K562 (cell line): ENCODE results near the gene LGSN. TPM values are rescaled to one million over a fixed set of nuclear protein-coding genes. Genes with fewer than 3 reads are reported as not detected.

Source experiments
- ATAC-seq: fragments of 200-7000 bp; cut with Tn5 transposase; 3 replicates; pipeline ENCODE4 v1.9.1; 2020; ENCODE audit warnings: moderate library complexity
- BruUV-seq: library from RNA; stranded (reverse); fragments of 400-500 nt; replicated peaks from 2 replicates; lab custom pipeline; 2021; lab: Mats Ljungman, UMichigan
- CTCF ChIA-PET: fragments of 300-600 bp; formaldehyde crosslinking; extraction: SDS; loops from one replicate; lab custom pipeline; 2021; ENCODE audit warnings: low intra/inter-chr PET ratio; lab: Yijun Ruan, JAX
- POLR2A ChIA-PET: fragments of 300-600, 350-650 bp; sonication (Branson Sonifier 250); formaldehyde crosslinking; extraction: SDS; loops from one replicate; lab custom pipeline; 2021; ENCODE audit warnings: antibody characterized with exemption, inconsistent platforms; lab: Yijun Ruan, JAX
- DNase-seq, 4 experiments: peaks; one replicate each; pipeline versions ENCODE4 v3.0.0 to v3.0.0-alpha.2; 2011 to 2018; ENCODE audit warnings: low spot score in 3 of 4, mixed read lengths in 3 of 4; ENCODE audit errors: extremely low read depth in 1 of 4
- FAIRE-seq: peaks from 2 replicates; lab custom pipeline; 2011; peaks lifted over from hg19 to GRCh38; lab: Jason Lieb, UNC
- H2AFZ ChIP-seq: 2 replicates; pipeline ENCODE4 v1.6.0; 2011; ENCODE audit warnings: low read depth, low read length, control low read depth, inconsistent platforms
- H3K27ac ChIP-seq: fragments of 200-600 bp; 3 replicates; pipeline ENCODE4 v1.8.0; 2011; ENCODE audit warnings: low read depth, mild to moderate bottlenecking, control low read depth, inconsistent platforms, low read length, moderate library complexity, mixed read lengths; ENCODE audit errors: extremely low read depth
- H3K27me3 ChIP-seq, 2 experiments: fragments of 300-600 bp in 1 of 2; 2 replicates in 1 of 2; 3 replicates in 1 of 2; pipeline versions ENCODE4 v1.6.0 to v1.8.0; 2011; ENCODE audit warnings: inconsistent platforms in 2 of 2, low read length in 2 of 2, mild to moderate bottlenecking in 1 of 2, mixed read lengths in 1 of 2, moderate library complexity in 1 of 2; ENCODE audit not compliant: control insufficient read depth in 2 of 2, insufficient read depth in 2 of 2
- H3K36me3 ChIP-seq: fragments of 300-600 bp; 3 replicates; pipeline ENCODE4 v1.8.0; 2011; ENCODE audit warnings: mild to moderate bottlenecking, low read length, inconsistent platforms; ENCODE audit not compliant: control insufficient read depth, insufficient read depth
- H3K4me1 ChIP-seq, 2 experiments: fragments of 200-600 bp in 1 of 2; replicated peaks in 1 of 2; 2 replicates in 1 of 2; 3 replicates in 1 of 2; pipeline versions ENCODE4 v1.5.1 to v1.8.0; 2011; ENCODE audit warnings: inconsistent platforms in 2 of 2, low read length in 2 of 2, mild to moderate bottlenecking in 1 of 2, mixed read lengths in 1 of 2, moderate library complexity in 1 of 2; ENCODE audit not compliant: control insufficient read depth in 2 of 2, insufficient read depth in 2 of 2
- H3K4me2 ChIP-seq: 2 replicates; pipeline ENCODE4 v1.6.1; 2011; ENCODE audit warnings: low read length, control low read depth, inconsistent platforms, mixed read lengths; ENCODE audit not compliant: insufficient read depth
- H3K4me3 ChIP-seq: fragments of 200-600 bp; sonication (generic), shearing (Covaris generic); 2 replicates; pipeline ENCODE4 v1.5.1; 2016; ENCODE audit warnings: control low read depth, inconsistent platforms
- H3K79me2 ChIP-seq: fragments of 200-600 bp; 3 replicates; pipeline ENCODE4 v1.8.0; 2011; ENCODE audit warnings: low read length, inconsistent platforms; ENCODE audit not compliant: control insufficient read depth, insufficient read depth
- H3K9ac ChIP-seq, 2 experiments: 2 replicates each; pipeline versions ENCODE4 v1.6.0 to v1.6.1; 2011; ENCODE audit warnings: low read depth in 2 of 2, low read length in 2 of 2, control low read depth in 1 of 2, inconsistent platforms in 1 of 2, mild to moderate bottlenecking in 1 of 2, mixed read lengths in 1 of 2; ENCODE audit not compliant: insufficient read depth in 1 of 2
- H3K9me1 ChIP-seq: one replicate; pipeline ENCODE4 v1.6.0; 2011; ENCODE audit warnings: inconsistent platforms, mild to moderate bottlenecking, low read length, moderate library complexity; ENCODE audit not compliant: control insufficient read depth, insufficient read depth
- H3K9me3 ChIP-seq: replicated peaks from 2 replicates; pipeline ENCODE4 v1.5.1; 2011; ENCODE audit warnings: low read depth, low read length, inconsistent platforms; ENCODE audit not compliant: control insufficient read depth, insufficient read depth
- H4K20me1 ChIP-seq: replicated peaks from 2 replicates; pipeline ENCODE4 v1.6.1; 2011; ENCODE audit warnings: low read length, inconsistent platforms, mixed read lengths; ENCODE audit not compliant: control insufficient read depth, insufficient read depth
- RBM15 ChIP-seq: fragments of 200-400 bp; formaldehyde crosslinking; IDR thresholded peaks from 2 replicates; pipeline ENCODE4 v1.6.1; 2018; ENCODE audit warnings: mild to moderate bottlenecking, low read length, moderate library complexity; ENCODE audit not compliant: insufficient read depth
- SREBF2 ChIP-seq: sonication (generic); formaldehyde crosslinking; IDR thresholded peaks from 2 replicates; pipeline ENCODE4 v1.4.0; 2020; ENCODE audit warnings: mild to moderate bottlenecking, missing genetic modification reagents
- TAF9B ChIP-seq: fragments of 450-650 bp; IDR thresholded peaks from 2 replicates; pipeline ENCODE4 v1.6.1; 2018; ENCODE audit warnings: mild to moderate bottlenecking; ENCODE audit not compliant: partially characterized antibody
- U2AF2 ChIP-seq: fragments of 200-400 bp; formaldehyde crosslinking; optimal IDR thresholded peaks from 2 replicates; pipeline ENCODE3; 2017; ENCODE audit warnings: low read depth, mild to moderate bottlenecking, low read length
- ZNF121 ChIP-seq: sonication (generic); formaldehyde crosslinking; conservative IDR thresholded peaks from 2 replicates; pipeline ENCODE4 v1.8.0; 2022; ENCODE audit warnings: missing genetic modification reagents
- ZNF277 ChIP-seq: fragments of 250-450 bp; sonication (Bioruptor Pico); IDR thresholded peaks from 2 replicates; pipeline ENCODE4 v1.8.0; 2022; ENCODE audit warnings: inconsistent platforms, mild to moderate bottlenecking, moderate library complexity, borderline replicate concordance
- WGBS: fragments of 100-300 bp; shearing (Covaris generic); methylation state at CpG from one replicate; pipeline ENCODE4 v1.1.6; 2016; ENCODE audit warnings: low coverage, mixed read lengths; ENCODE audit not compliant: insufficient coverage; ENCODE audit errors: missing lambda C conversion rate; 5-methylcytosine and 5-hydroxymethylcytosine counted together
- in situ Hi-C: fragments of 300-500 bp; cut with MboI; formaldehyde crosslinking; loops from 4 replicates; pipeline ENCODE4 v1.15.0; 2018; ENCODE audit warnings: inconsistent platforms, mixed read lengths
- intact Hi-C: fragments of 100-400 bp; cut with micrococcal nuclease; formaldehyde crosslinking; loops from 2 replicates; pipeline ENCODE4 v1.14.2; 2022
- polyA plus RNA-seq, 8 experiments: library from polyadenylated mRNA; depleted of rRNA in 4 of 8; stranded (reverse) in 5 of 8; unstranded in 3 of 8; fragments of >200 nt; fragmentation: Nextera tagmentation in 2 of 8; fragmentation: Illumina TruSeq in 1 of 8; extraction: Ambion mirVana in 2 of 8; extraction: Trizol in 1 of 8; gene quantifications; 2 replicates each; pipeline versions ENCODE4 v1.2.1 to v1.2.3, GENCODE V29; 2011 to 2014; ENCODE audit warnings: inconsistent platforms in 1 of 8, missing spikeins in 1 of 8
- total RNA-seq, 7 experiments: library from RNA; depleted of rRNA in 6 of 7; stranded (reverse); fragments of >200 nt in 6 of 7; fragmentation: Illumina TruSeq in 2 of 7; extraction: Trizol in 2 of 7; gene quantifications; 2 replicates each; pipeline versions ENCODE4 v1.2.1 to v1.2.3, GENCODE V29; 2011 to 2021; ENCODE audit warnings: low replicate concordance in 1 of 7

LGSN gene
- total and polyA plus RNA-seq, 9 of the 15 experiments (the other 6 are each of a cell fraction or from before 2014, with no cell fraction given) = 0.01 TPM; not detected in 8

GRCh38 chr6:63289269-63289872 lies 30.4 kb downstream of the LGSN start:
- DNase-seq = no peak
- Histone ChIP-seq H3K9me1 (no peaks in the 10 kb centered on the region), H3K27ac (no peak overlapping the region), H4K20me1 (no peaks in the 10 kb centered on the region), H3K27me3 (no peaks in the 10 kb centered on the region), H3K4me3 (no peak overlapping the region), H3K4me1 (no peaks in the 10 kb centered on the region), H3K4me2 (no peak overlapping the region), H3K9ac (no peak overlapping the region), H3K36me3 (no peaks in the 10 kb centered on the region), H3K9me3 (no peaks in the 10 kb centered on the region), H2AFZ (no peak overlapping the region), H3K79me2 (no peaks in the 10 kb centered on the region)
- ATAC-seq = no peak
- no peak for FAIRE-seq
- TF ChIP-seq TAF9B (no peak), ZNF121 (CRISPR knock-in tag) (no peak), ZNF277 (CRISPR knock-in tag) (no peak)
- POLR2A ChIA-PET = no interaction called here
- intact Hi-C loops = no loop called here
- CTCF ChIA-PET = no interaction called here
- in situ Hi-C loops = no loop called here
- no TSS peak for BruUV-seq
- 0% methylated on average over 4 of the region's 4 CpGs for WGBS

GRCh38 chr6:63280639-63281180 lies 39.1 kb downstream of the LGSN start:
- intact Hi-C loops (no loop called here), in situ Hi-C loops (no loop called here)
- Histone ChIP-seq H2AFZ (no peak overlapping the region), H3K9me1 (no peaks in the 10 kb centered on the region), H3K9me3 (no peaks in the 10 kb centered on the region), H3K4me2 (no peak overlapping the region), H3K9ac (no peak overlapping the region), H3K4me3 (no peak overlapping the region), H3K79me2 (no peaks in the 10 kb centered on the region), H3K27me3 (no peaks in the 10 kb centered on the region), H3K4me1 (no peaks in the 10 kb centered on the region), H4K20me1 (no peaks in the 10 kb centered on the region), H3K36me3 (no peaks in the 10 kb centered on the region), H3K27ac (no peak overlapping the region)
- TF ChIP-seq RBM15 (no peak), SREBF2 (CRISPR knock-in tag) (no peak), U2AF2 (no peak)
- FAIRE-seq (no peak), ATAC-seq (no peak), DNase-seq (no peak)
- CTCF ChIA-PET = no interaction called here
- POLR2A ChIA-PET = no interaction called here
- WGBS = 1% methylated on average over 3 of the region's 3 CpGs
- BruUV-seq = no TSS peak
